ENCODE data around the gene LRMDA. TPM values are rescaled to one million over a fixed set of nuclear protein-coding genes. Genes with fewer than 3 reads are reported as not detected.

The LRMDA gene
- total and polyA plus RNA-seq, 2 of the 8 experiments (the other 6 are each of a cell fraction or from before 2014, with no cell fraction given), result 0.86 to 2.8 TPM

GRCh38 chr10:76043261-76043660 is 611.8 kb downstream of the LRMDA start:
- Histone ChIP-seq H3K79me1 (ENCODE audit: low read depth, low read length) (no peaks in the 10 kb centered on the region), H3K9me3 (ENCODE audit: insufficient read depth in 2 of 2, low read depth in 1 of 2, low read length in 1 of 2) (peaks cover 8 to 11% of the 10 kb centered on the region in 2 experiments; a peak in 2 of 4 replicates), H3K4me2 (ENCODE audit: insufficient read depth in 1 of 2, low read depth in 2 of 2, low read length in 2 of 2) (no peak overlapping the region), H3K9ac (replicated peaks in 1 of 4; ENCODE audit: extremely low read depth in 1 of 4, low read depth in 3 of 4, low read length in 3 of 4) (no peak overlapping the region), H4K20me1 (replicated peaks in 1 of 2; ENCODE audit: control insufficient read depth in 1 of 2, insufficient read depth in 2 of 2, low read length in 2 of 2) (no peaks in the 10 kb centered on the region), H2BK12ac (ENCODE audit: low read depth, low read length) (no peak overlapping the region), H3K27ac (ENCODE audit: low read depth, low read length) (no peak overlapping the region), H4K5ac (ENCODE audit: insufficient read length, low read depth, low read length) (no peak overlapping the region), H4K91ac (replicated peaks; ENCODE audit: insufficient read length, low read length) (no peak overlapping the region), H4K8ac (ENCODE audit: extremely low read depth, insufficient read depth, low read length) (no peak overlapping the region), H3K23ac (ENCODE audit: insufficient read length) (no peak overlapping the region), H2AK5ac (ENCODE audit: low read depth, low read length) (no peak overlapping the region), H3K4ac (replicated peaks; ENCODE audit: insufficient read length, low read depth, low read length) (no peak overlapping the region), H2BK20ac (ENCODE audit: low read length) (no peak overlapping the region), H3K18ac (ENCODE audit: extremely low read depth, low read length) (no peak overlapping the region), H3K27me3 (replicated peaks in 1 of 4; ENCODE audit: control insufficient read depth in 3 of 4, extremely low read depth in 1 of 4, insufficient read depth in 3 of 4, low read length in 3 of 4) (peaks cover 0 to 1% (median 0%) of the 10 kb centered on the region in 4 experiments; a peak in 1 of 7 replicates), H2BK120ac (replicated peaks; ENCODE audit: low read depth, low read length) (no peak overlapping the region), H2AFZ (ENCODE audit: low read length) (no peak overlapping the region), H2BK15ac (ENCODE audit: low read length) (no peak overlapping the region), H3K36me3 (ENCODE audit: control insufficient read depth in 2 of 4, insufficient read depth in 4 of 4, low read length in 3 of 4) (no peaks in the 10 kb centered on the region; a peak in 1 of 8 replicates), H3K4me3 (ENCODE audit: extremely low read depth in 1 of 4, insufficient read depth in 2 of 4, low read depth in 3 of 4, low read length in 4 of 4) (no peak overlapping the region), H3K23me2 (ENCODE audit: low read depth, low read length) (no peaks in the 10 kb centered on the region), H3K14ac (ENCODE audit: insufficient read length) (no peak overlapping the region), H3K79me2 (ENCODE audit: control insufficient read depth in 1 of 2, insufficient read depth in 2 of 2, low read length in 2 of 2) (no peaks in the 10 kb centered on the region), H3K4me1 (replicated peaks in 1 of 4; ENCODE audit: control insufficient read depth in 3 of 4, insufficient read depth in 4 of 4, low read length in 3 of 4) (no peaks in the 10 kb centered on the region), H3K56ac (replicated peaks; ENCODE audit: insufficient read length, low read depth, low read length) (no peak overlapping the region), H2BK5ac (ENCODE audit: low read depth, low read length) (no peak overlapping the region)
- no peak for TF ChIP-seq NANOG (IDR thresholded peaks at IDR 0.05; ENCODE audit: insufficient read depth, low read depth, low read length, poor library complexity, severe bottlenecking)
- 88% methylated on average over 2 of the region's 2 CpGs; no CpG with 5 or more reads in 1 of the 2 experiments for WGBS, 2 experiments (ENCODE audit: extremely low coverage in 1 of 2, insufficient coverage in 1 of 2, insufficient read length in 1 of 2, insufficient replicate concordance in 2 of 2, low coverage in 1 of 2, low lambda C conversion rate in 2 of 2, missing lambda C conversion rate in 1 of 2)
- POLR2A ChIA-PET (ENCODE audit: partially characterized antibody), result no interaction called here
- DNase-seq (ENCODE audit: low read depth in 1 of 2, low spot score in 2 of 2), result no peak
- no peak for FAIRE-seq
- CTCF ChIA-PET (ENCODE audit: partially characterized antibody), result interaction anchor here (0.6 kb wide), 2 partner anchors 9 to 407 kb away, joined by 3 to 4 read pairs; no protein-coding TSS in a partner anchor
